Kidney epithelial cell (primary cell): ENCODE measurements around the gene PRKAR1B. TPM values are rescaled to one million over a fixed set of nuclear protein-coding genes. Genes with fewer than 3 reads are reported as not detected.

Source experiments
- DNase-seq: peaks from one replicate; pipeline ENCODE4 v3.0.0-alpha.2; 2010; ENCODE audit warnings: low read depth
- H3K27me3 ChIP-seq: 2 replicates; pipeline ENCODE4 v1.6.0; 2011; ENCODE audit warnings: low read length; ENCODE audit not compliant: control insufficient read depth, insufficient read depth
- H3K36me3 ChIP-seq: 2 replicates; pipeline ENCODE4 v1.5.1; 2011; ENCODE audit warnings: low read length; ENCODE audit not compliant: control insufficient read depth, insufficient read depth
- H3K4me3 ChIP-seq: 2 replicates; pipeline ENCODE4 v1.5.1; 2011; ENCODE audit warnings: low read depth, mild to moderate bottlenecking, control low read depth, low read length
- total RNA-seq: library from RNA; depleted of rRNA; stranded (reverse); fragments of >200 nt; gene quantifications from 2 replicates; pipeline ENCODE4 v1.2.3, GENCODE V29; 2015
- TF ChIP-seq, protein P1 (sequence below): IDR thresholded peaks from 2 replicates; pipeline ENCODE4 v1.5.1; 2011; ENCODE audit warnings: mild to moderate bottlenecking, moderate library complexity, low read length, control low read depth, inconsistent platforms; ENCODE audit not compliant: insufficient read depth, poor library complexity, severe bottlenecking

Gene PRKAR1B
- total RNA-seq, 1 donor from 2014 or later = 23.8 TPM

DNA sequence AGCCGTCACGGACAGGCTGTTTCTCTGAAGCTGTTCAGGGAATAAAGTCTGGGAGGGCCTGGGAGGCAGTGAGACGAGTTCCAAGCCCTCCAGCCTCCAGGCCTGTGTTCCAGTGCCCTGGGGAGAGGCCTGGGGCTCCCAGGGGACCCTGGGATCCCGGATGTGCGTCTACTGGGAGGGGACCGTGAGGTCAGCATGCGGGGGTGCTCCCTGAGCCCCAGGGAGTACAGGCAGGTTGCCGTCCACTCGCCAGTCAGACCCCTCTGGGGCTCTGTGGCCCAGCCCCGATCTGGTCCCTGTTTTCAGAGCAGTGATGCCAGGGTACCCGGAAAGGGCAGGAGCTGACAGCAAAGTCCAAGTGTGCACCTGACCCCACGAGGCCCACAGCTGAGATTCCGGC lies 81.5 kb downstream of the PRKAR1B start:
- TF ChIP-seq, protein P1, sequence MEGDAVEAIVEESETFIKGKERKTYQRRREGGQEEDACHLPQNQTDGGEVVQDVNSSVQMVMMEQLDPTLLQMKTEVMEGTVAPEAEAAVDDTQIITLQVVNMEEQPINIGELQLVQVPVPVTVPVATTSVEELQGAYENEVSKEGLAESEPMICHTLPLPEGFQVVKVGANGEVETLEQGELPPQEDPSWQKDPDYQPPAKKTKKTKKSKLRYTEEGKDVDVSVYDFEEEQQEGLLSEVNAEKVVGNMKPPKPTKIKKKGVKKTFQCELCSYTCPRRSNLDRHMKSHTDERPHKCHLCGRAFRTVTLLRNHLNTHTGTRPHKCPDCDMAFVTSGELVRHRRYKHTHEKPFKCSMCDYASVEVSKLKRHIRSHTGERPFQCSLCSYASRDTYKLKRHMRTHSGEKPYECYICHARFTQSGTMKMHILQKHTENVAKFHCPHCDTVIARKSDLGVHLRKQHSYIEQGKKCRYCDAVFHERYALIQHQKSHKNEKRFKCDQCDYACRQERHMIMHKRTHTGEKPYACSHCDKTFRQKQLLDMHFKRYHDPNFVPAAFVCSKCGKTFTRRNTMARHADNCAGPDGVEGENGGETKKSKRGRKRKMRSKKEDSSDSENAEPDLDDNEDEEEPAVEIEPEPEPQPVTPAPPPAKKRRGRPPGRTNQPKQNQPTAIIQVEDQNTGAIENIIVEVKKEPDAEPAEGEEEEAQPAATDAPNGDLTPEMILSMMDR = no peak
- Histone ChIP-seq H3K27me3 (no peaks in the 10 kb centered on the region), H3K36me3 (no peaks in the 10 kb centered on the region), H3K4me3 (no peak overlapping the region)
- no peak for DNase-seq

DNA sequence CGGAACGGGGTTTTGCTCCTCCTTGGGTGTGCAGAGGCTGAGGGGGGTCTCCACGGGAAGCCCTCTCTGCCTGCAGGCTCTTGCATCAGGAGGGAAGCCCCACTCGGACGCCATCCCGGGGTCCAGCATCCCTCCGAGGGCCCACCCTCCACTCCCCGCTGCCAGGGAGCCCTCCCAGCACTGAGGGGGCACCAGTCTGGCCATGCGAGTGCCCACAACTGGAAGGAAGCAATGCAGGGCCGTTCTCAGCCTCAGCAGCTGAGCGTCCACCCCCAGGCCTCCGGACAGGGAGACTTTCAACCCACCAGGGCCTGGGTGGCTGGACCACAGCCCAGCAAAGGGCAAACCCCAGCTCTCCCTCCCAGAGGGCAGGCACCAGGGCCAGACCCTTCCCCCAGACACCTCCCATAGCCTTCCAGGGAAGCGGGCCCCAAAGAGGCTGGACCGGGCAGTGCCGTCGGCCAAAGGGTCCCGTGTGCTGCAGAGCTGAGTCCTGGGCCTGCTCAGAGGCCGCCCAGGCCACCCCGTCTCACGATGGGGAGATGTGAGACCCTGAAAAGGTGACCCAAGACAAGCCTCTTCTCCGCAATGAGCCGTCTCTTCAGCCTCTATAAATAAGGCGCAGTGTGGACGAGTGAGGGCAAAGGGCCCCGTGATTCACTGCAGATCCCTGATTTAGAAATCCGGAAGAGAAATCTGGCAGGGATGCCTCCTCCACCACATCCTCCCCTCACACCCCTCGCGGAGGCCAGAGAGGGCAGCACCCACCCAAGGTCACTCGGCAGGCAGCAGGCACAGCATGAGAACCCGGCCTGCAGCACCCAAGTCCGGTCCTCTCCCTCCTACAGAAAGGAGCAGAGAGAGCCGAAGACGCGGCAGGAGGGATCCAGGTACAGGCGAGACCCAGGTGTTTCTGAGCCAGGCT lies 82.4 kb downstream of the PRKAR1B start:
- no peaks in the 10 kb centered on the region for H3K27me3 ChIP-seq
- no peak for DNase-seq
- no peaks in the 10 kb centered on the region for H3K36me3 ChIP-seq
- H3K4me3 ChIP-seq = no peak overlapping the region
- TF ChIP-seq, protein P1 = no peak

DNA sequence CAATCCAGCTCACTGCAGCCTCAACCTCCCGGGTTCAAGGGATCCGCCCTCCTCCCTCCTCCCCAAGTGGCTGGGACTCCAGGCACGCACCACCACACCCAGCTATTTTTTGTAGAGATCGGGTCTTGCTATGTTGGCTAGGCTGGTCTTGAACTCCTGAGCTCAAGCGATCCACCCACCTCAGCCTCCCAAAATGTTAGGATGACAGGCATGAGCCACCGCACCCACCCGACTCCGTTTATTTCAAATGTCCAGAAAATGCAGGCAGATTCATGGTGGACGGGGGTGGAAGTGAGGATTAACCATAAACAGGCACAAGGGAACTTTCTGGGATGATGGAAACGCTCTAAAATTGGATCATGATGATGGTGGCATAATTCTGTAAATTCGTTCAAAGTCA lies 85.1 kb downstream of the PRKAR1B start:
- TF ChIP-seq, protein P1 = no peak
- Histone ChIP-seq H3K27me3 (no peaks in the 10 kb centered on the region), H3K4me3 (no peak overlapping the region), H3K36me3 (no peaks in the 10 kb centered on the region)
- DNase-seq = no peak

DNA sequence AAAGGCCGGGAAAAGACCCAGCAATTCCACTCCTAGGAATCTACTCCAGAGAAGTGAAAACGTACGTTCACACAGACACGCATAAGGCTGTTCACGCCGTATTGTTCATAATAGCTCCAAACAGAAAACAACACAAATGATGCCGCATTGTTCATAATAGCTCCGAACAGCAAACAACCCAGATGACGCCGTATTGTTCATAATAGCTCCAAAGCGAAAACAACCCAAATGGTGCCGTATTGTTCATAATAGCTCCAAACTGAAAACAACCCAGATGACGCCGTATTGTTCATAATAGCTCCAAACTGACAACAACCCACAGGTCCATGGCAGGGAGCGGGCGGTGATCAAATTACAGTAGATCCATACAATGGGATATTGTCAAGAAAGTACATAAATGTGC lies 85.8 kb downstream of the PRKAR1B start:
- DNase-seq = no peak
- no peak overlapping the region for H3K4me3 ChIP-seq
- TF ChIP-seq, protein P1 = no peak
- no peaks in the 10 kb centered on the region for H3K27me3 ChIP-seq
- H3K36me3 ChIP-seq = no peaks in the 10 kb centered on the region

DNA sequence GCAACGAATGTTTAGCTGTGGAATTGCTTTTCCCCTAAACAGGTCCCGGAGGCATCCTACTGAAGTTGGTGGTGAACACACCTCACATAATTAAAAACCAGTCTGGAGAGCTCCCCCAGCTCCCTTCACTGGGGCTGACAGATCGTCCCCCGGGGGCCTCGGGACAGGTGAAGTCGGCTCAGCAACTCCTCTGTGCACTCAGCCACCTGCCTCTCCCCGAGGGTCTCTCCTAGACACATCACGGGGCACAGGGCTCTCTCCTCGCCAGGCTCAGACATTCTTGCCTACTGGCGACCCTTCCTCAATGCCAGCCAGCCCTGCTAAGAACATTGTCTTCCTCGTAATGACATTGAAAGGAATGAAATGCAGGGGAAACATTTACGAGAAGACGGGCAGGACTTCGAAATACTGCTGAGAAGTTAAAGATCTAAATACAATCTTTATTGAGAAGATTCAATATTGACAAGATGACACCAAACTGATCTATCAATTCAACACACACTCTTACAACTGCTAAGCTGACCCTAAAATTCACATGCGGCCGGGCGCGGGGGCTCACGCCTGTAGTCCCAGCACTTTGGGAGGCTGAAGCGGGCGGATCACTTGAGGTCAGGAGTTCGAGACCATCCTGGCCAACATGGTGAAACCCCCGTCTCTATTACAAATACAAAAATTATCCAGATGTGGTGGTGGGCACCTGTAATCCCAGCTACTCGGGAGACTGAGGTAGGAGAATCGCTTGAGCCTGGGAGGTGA lies 88.6 kb downstream of the PRKAR1B start:
- no peak for DNase-seq
- TF ChIP-seq, protein P1 = no peak
- Histone ChIP-seq H3K36me3 (no peaks in the 10 kb centered on the region), H3K27me3 (no peaks in the 10 kb centered on the region), H3K4me3 (no peak overlapping the region)
